Fibroblast of mammary gland (primary cell): ENCODE measurements around the gene F10.

ENCODE experiments used
- DNase-seq: peaks from one replicate; pipeline ENCODE4 v3.0.0-alpha.2; 2010; ENCODE audit warnings: low read depth
- H3K4me3 ChIP-seq: 2 replicates; pipeline ENCODE4 v1.5.1; 2011; ENCODE audit warnings: low read depth, mild to moderate bottlenecking, low read length, moderate library complexity; ENCODE audit not compliant: control insufficient read depth
- TF ChIP-seq, protein P1 (sequence below): conservative IDR thresholded peaks from 2 replicates; pipeline ENCODE4 v1.5.1; 2011; ENCODE audit warnings: low read depth, low read length, inconsistent platforms; ENCODE audit not compliant: control insufficient read depth, insufficient read depth

The F10 gene

DNA sequence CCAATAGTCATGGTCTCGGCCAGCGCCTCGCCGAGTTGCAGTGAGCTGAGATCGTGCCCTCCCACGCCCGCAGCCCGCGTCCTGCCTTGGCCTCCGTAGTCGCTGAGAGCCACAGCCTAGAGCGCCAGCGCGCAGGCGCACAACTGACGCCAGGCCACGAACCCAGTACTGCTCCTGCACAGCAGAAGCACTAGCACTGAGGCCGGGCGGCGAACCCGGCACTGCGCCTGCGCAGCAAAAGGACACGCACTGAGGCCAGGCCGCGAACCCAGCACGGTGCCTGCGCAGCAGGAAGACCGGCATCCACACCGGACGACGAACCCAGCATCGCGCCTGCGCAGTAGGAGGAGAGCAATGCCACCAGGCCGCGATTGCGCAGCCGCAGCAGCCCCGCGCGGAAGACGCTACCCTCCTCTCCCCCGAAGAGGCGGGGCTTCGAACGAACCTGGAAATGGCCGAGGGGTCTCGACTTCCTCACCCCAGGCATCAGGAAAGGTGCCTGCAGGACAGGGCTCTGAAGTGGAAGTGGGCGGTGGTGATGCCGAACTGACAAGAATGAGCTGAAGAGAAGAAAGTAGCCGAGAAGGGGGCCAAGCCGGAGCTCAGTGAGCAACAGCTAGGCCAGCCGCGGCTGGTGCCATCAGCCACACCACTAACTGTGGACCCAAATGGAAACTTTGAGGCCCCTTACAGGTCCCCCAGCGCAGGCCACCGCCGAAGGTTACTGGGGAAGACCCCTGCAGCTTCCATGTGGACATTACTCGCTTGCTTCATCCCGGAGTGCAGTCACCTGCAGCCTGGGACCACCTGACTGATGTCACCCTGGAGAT is 7.5 kb downstream of the F10 start:
- H3K4me3 ChIP-seq = no peak overlapping the region
- TF ChIP-seq, protein P1, sequence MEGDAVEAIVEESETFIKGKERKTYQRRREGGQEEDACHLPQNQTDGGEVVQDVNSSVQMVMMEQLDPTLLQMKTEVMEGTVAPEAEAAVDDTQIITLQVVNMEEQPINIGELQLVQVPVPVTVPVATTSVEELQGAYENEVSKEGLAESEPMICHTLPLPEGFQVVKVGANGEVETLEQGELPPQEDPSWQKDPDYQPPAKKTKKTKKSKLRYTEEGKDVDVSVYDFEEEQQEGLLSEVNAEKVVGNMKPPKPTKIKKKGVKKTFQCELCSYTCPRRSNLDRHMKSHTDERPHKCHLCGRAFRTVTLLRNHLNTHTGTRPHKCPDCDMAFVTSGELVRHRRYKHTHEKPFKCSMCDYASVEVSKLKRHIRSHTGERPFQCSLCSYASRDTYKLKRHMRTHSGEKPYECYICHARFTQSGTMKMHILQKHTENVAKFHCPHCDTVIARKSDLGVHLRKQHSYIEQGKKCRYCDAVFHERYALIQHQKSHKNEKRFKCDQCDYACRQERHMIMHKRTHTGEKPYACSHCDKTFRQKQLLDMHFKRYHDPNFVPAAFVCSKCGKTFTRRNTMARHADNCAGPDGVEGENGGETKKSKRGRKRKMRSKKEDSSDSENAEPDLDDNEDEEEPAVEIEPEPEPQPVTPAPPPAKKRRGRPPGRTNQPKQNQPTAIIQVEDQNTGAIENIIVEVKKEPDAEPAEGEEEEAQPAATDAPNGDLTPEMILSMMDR = no peak
- no peak for DNase-seq

DNA sequence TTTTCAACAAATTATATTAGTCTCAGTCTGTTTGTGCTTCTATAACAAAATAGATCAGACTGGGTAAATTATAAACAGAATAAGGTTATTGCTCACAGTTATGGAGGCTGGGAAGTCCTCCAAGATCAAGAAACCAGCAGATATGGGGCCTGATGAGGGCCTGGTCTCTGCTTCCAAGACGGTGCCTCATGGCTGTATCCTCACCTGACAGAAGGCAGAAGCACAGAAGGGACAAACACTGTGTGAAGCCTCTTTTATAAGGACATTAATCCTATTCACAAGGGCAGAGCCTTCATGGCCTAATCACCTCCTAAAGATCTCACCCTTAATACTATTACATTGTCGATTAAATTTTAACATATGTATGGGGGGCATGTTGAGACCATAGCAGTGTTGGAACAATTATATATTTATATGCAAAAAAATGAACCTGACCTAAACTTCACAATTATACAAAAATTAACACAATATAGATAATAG is 12.7 kb downstream of the F10 start:
- no peak overlapping the region for H3K4me3 ChIP-seq
- DNase-seq = no peak
- TF ChIP-seq, protein P1 = no peak

DNA sequence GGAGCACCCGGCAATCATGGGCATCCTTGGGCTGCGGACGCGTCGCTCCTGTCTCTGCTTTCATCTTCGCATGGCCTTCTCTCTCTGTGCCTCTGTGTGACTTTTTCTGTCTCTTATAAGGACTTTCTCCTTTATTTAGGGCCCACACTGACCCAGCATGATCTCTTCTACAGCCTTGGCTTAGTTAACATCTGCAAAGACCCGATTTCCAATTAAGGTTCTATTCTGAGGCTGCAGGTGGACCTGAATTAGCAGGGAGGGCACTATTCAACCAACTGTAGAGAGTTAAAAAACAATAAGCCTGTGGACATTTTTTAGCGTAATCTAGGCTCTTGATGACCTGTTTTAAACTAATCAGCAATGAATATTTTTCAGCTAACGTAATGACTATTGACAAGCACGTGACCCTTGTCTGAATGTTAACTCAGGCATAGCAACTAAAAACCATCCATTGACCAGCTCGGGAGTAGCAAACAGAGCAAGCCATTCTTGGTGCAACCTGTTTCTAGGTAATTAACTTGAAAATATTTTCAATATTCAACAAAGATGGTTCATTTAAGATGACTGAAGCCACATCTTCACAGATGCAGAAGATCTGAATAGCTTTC is 15.2 kb downstream of the F10 start:
- TF ChIP-seq, protein P1 = no peak
- no peak for DNase-seq
- H3K4me3 ChIP-seq = no peak overlapping the region

DNA sequence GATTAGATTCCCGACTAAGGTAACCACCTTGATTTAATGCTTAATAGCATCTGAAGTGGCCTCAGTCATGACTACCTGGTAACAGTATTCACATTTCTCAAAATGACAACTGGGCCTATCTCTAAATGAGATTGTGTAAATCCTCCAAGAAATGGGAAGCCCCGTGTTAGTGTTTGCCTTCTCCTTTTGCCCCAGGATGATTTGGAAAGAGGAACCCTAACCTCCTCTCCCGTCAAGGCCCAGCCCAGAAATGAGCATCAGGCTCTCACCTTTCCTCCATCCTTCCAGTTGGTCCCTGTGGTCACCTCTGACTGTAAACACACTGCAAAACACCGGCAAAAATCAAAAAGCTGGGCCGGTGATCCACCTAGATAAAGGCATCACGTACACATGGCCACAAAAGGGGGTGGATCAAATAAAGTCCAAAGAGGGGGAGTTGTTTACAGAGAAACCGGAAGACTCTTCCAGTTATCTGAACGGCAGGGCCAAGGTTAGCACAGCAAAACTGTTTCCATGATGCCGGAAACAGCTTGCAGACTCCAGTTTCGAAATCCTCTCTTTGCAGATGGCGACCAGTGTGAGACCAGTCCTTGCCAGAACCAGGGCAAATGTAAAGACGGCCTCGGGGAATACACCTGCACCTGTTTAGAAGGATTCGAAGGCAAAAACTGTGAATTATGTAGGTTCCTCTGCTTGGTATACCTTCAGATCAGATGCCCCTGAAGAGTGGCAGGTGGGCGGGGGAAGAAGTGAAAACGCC is 16.4 kb downstream of the F10 start:
- TF ChIP-seq, protein P1 = no peak
- DNase-seq = no peak

DNA sequence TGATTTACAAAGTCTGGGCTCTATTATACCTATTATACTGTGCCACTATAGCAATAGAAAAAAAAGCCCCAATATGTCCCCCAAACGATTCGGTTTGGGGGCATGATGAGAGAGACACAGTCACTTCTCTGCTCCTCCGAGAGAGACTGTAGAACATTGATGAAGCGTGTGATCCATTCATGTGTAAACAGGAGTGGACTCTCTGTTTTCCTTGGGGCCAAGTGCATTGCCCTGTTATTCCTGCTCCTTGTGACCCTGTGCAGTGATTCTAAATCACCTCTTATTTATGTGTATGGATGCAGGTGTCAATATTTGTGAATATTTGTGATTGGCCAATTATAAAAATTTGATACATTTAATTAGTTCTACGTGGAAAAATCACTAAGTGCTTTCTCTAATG is 17.0 kb downstream of the F10 start:
- TF ChIP-seq, protein P1 = no peak
- DNase-seq = no peak
- H3K4me3 ChIP-seq = no peak overlapping the region

More for the DNA sequence above, 16.4 kb downstream of the F10 start:
- no peak overlapping the region for H3K4me3 ChIP-seq

DNA sequence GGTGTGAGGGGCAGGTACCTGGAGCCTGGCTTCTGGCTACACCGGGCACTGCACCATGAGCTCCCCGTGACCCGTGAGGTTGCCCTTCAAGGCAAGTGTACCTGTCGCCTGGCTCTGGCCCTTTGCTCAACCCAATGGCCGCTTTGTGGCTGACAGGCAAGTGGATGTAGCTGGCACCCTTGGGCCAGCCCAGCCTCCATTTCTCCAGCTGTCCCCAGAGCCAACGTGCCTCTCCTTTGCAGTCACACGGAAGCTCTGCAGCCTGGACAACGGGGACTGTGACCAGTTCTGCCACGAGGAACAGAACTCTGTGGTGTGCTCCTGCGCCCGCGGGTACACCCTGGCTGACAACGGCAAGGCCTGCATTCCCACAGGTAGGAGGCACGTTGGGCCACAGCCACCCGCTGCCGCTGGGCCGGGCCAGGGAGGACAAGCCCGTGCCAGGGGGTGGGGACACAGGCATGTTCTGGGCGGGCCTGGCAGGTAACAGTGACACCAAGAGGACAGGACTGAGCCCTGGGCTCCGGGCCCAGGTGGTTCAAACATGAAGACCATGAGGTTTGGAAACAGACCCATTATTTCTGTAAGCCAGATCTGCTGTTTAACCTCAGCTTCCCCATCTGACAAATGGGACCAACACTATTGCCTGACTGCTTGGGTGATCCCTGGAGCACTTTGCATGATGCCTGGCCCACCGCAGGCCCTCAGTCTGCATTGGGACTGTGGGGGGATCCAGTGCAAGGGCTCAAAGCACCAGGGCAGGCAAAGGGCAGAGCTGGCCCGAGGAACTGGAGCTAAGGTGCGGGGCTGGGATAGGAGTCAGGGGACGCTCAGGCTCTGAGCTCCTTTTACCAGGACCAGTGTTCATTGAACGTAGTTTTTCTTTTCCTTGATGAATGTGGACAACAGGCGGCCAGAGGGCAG is 18.3 kb downstream of the F10 start:
- no peak for DNase-seq
- no peak overlapping the region for H3K4me3 ChIP-seq
- TF ChIP-seq, protein P1 = no peak
